ENCODE data around the gene SSX5.

GRCh38 chrX:48154796-48155195 is 41.8 kb downstream of the SSX5 start:
- TF ChIP-seq CTCF (IDR thresholded peaks at IDR 0.05; ENCODE audit: extremely low read depth in 1 of 2, insufficient read depth in 1 of 2, low read depth in 1 of 2, low read length in 2 of 2), result no peak
- no peak for TF ChIP-seq MAX (IDR thresholded peaks at IDR 0.05; ENCODE audit: insufficient read depth, insufficient read length)
- TF ChIP-seq EZH2 (IDR thresholded peaks at IDR 0.05; ENCODE audit: borderline replicate concordance, low read depth, low read length, severe bottlenecking), result no peak
- no peak for TF ChIP-seq POLR2AphosphoS5 (IDR thresholded peaks at IDR 0.05; ENCODE audit: insufficient read depth, low read depth, low read length)
- TF ChIP-seq POLR2A (IDR thresholded peaks at IDR 0.05; ENCODE audit: low read depth, low read length), result no peak
- no peak for TF ChIP-seq GATA2 (IDR thresholded peaks at IDR 0.05; ENCODE audit: insufficient read depth, insufficient read length, low read depth, low read length)

Data from endothelial cell of umbilical vein (primary cell).